H9 (cell line): ENCODE measurements around the gene PTGER4. TPM values are rescaled to one million over a fixed set of nuclear protein-coding genes. Genes with fewer than 3 reads are reported as not detected.

Experiments
- DNase-seq: peaks from one replicate; pipeline ENCODE4 v3.0.0-alpha.2; 2017
- H2AFZ ChIP-seq: one replicate; pipeline ENCODE4 v1.6.1; 2013; ENCODE audit warnings: mild to moderate bottlenecking, low read length, control low read depth, moderate library complexity
- H2AK5ac ChIP-seq: 2 replicates; pipeline ENCODE4 v1.6.1; 2013; ENCODE audit warnings: low read length, control low read depth, mixed read lengths; ENCODE audit not compliant: insufficient read length
- H2BK120ac ChIP-seq: one replicate; pipeline ENCODE4 v1.6.1; 2013; ENCODE audit warnings: low read depth, mild to moderate bottlenecking, low read length, control low read depth, inconsistent platforms; ENCODE audit not compliant: poor library complexity, severe bottlenecking
- H2BK12ac ChIP-seq: 2 replicates; pipeline ENCODE4 v1.6.1; 2013; ENCODE audit warnings: low read length, control low read depth, mixed read lengths, low read depth; ENCODE audit not compliant: insufficient read length
- H2BK15ac ChIP-seq: 2 replicates; pipeline ENCODE4 v1.6.1; 2013; ENCODE audit warnings: low read depth, low read length, control low read depth
- H2BK20ac ChIP-seq: one replicate; pipeline ENCODE4 v1.6.1; 2013; ENCODE audit warnings: low read depth, mild to moderate bottlenecking, low read length, control low read depth, inconsistent platforms; ENCODE audit not compliant: poor library complexity, severe bottlenecking
- H2BK5ac ChIP-seq: 2 replicates; pipeline ENCODE4 v1.6.1; 2013; ENCODE audit warnings: low read length, control low read depth, mixed read lengths; ENCODE audit not compliant: insufficient read length
- H3K14ac ChIP-seq: 2 replicates; pipeline ENCODE4 v1.6.1; 2013; ENCODE audit warnings: low read length, control low read depth; ENCODE audit not compliant: insufficient read depth
- H3K18ac ChIP-seq: 2 replicates; pipeline ENCODE4 v1.6.1; 2013; ENCODE audit warnings: low read depth, mild to moderate bottlenecking, mixed read lengths, low read length, control low read depth; ENCODE audit not compliant: insufficient read length
- H3K23ac ChIP-seq: 2 replicates; pipeline ENCODE4 v1.6.1; 2013; ENCODE audit warnings: low read length, control low read depth, mixed read lengths, low read depth; ENCODE audit not compliant: insufficient read length
- H3K23me2 ChIP-seq: 2 replicates; pipeline ENCODE4 v1.6.1; 2013; ENCODE audit warnings: low read depth, mild to moderate bottlenecking, mixed read lengths, low read length, control low read depth; ENCODE audit not compliant: insufficient read length, poor library complexity, severe bottlenecking
- H3K27ac ChIP-seq: 2 replicates; pipeline ENCODE4 v1.5.1; 2013; ENCODE audit warnings: low read length, control low read depth, mixed read lengths, low read depth; ENCODE audit not compliant: insufficient read length
- H3K27me3 ChIP-seq: 2 replicates; pipeline ENCODE4 v1.6.1; 2013; ENCODE audit warnings: low read length, control low read depth, inconsistent platforms; ENCODE audit not compliant: insufficient read depth
- H3K4ac ChIP-seq: 2 replicates; pipeline ENCODE4 v1.6.1; 2013; ENCODE audit warnings: low read depth, mild to moderate bottlenecking, control low read depth, inconsistent platforms, low read length, moderate library complexity
- H3K4me1 ChIP-seq: 2 replicates; pipeline ENCODE4 v1.6.1; 2013; ENCODE audit warnings: low read length, control low read depth, inconsistent platforms; ENCODE audit not compliant: insufficient read depth
- H3K4me2 ChIP-seq: 2 replicates; pipeline ENCODE4 v1.6.1; 2013; ENCODE audit warnings: low read length, control low read depth, mixed read lengths; ENCODE audit not compliant: insufficient read length, insufficient read depth
- H3K56ac ChIP-seq: 2 replicates; pipeline ENCODE4 v1.6.1; 2013; ENCODE audit warnings: low read depth, mild to moderate bottlenecking, mixed read lengths, low read length, control low read depth; ENCODE audit not compliant: insufficient read length
- H3K79me1 ChIP-seq: 2 replicates; pipeline ENCODE4 v1.6.1; 2013; ENCODE audit warnings: low read depth, mild to moderate bottlenecking, moderate library complexity, low read length, control low read depth, inconsistent platforms; ENCODE audit not compliant: insufficient read depth, poor library complexity, severe bottlenecking
- H3K79me2 ChIP-seq: 2 replicates; pipeline ENCODE4 v1.6.1; 2013; ENCODE audit warnings: low read length, control low read depth, inconsistent platforms; ENCODE audit not compliant: insufficient read depth
- H3K9ac ChIP-seq: 2 replicates; pipeline ENCODE4 v1.6.1; 2013; ENCODE audit warnings: low read length, control low read depth, mixed read lengths; ENCODE audit not compliant: insufficient read length; ENCODE audit errors: extremely low read depth
- H3K9me3 ChIP-seq: one replicate; pipeline ENCODE4 v1.6.1; 2013; ENCODE audit warnings: low read depth, low read length, inconsistent platforms; ENCODE audit not compliant: control insufficient read depth
- H3T11ph ChIP-seq: one replicate; pipeline ENCODE4 v1.6.1; 2013; ENCODE audit warnings: mild to moderate bottlenecking, low read length, control low read depth, inconsistent platforms
- H4K20me1 ChIP-seq: one replicate; pipeline ENCODE4 v1.6.1; 2013; ENCODE audit not compliant: control insufficient read depth, insufficient read length, insufficient read depth
- H4K5ac ChIP-seq: 2 replicates; pipeline ENCODE4 v1.6.1; 2013; ENCODE audit warnings: low read depth, mild to moderate bottlenecking, mixed read lengths, low read length, control low read depth; ENCODE audit not compliant: insufficient read length
- H4K8ac ChIP-seq: replicated peaks from 2 replicates; pipeline ENCODE4 v1.6.1; 2013; ENCODE audit warnings: low read length, control low read depth, mixed read lengths, low read depth; ENCODE audit not compliant: insufficient read length
- H4K91ac ChIP-seq: 2 replicates; pipeline ENCODE4 v1.6.1; 2013; ENCODE audit warnings: low read depth, mild to moderate bottlenecking, moderate library complexity, mixed read lengths, low read length, control low read depth; ENCODE audit not compliant: insufficient read length
- H3K27ac Mint-ChIP-seq, 3 experiments: 2 replicates in 2 of 3; 3 replicates in 1 of 3; pipeline ENCODE4 v1.8.0; 2020 to 2021; ENCODE audit warnings: mixed read lengths in 3 of 3, mild to moderate bottlenecking in 1 of 3, moderate library complexity in 1 of 3
- H3K27me3 Mint-ChIP-seq: 2 replicates; pipeline ENCODE4 v1.8.0; 2021; ENCODE audit warnings: low read depth, mild to moderate bottlenecking, moderate library complexity, mixed read lengths
- H3K36me3 Mint-ChIP-seq, 3 experiments: 2 replicates in 2 of 3; 3 replicates in 1 of 3; pipeline ENCODE4 v1.8.0; 2020 to 2021; ENCODE audit warnings: low read depth in 3 of 3, mixed read lengths in 3 of 3; ENCODE audit not compliant: insufficient read depth in 1 of 3
- H3K4me1 Mint-ChIP-seq, 2 experiments: 2 replicates each; pipeline ENCODE4 v1.8.0; 2020; ENCODE audit warnings: mixed read lengths in 2 of 2
- H3K4me3 Mint-ChIP-seq, 2 experiments: 2 replicates in 1 of 2; 3 replicates in 1 of 2; pipeline ENCODE4 v1.8.0; 2020 to 2021; ENCODE audit warnings: mild to moderate bottlenecking in 2 of 2, mixed read lengths in 2 of 2, moderate library complexity in 1 of 2
- H3K9me3 Mint-ChIP-seq, 2 experiments: 2 replicates in 1 of 2; 3 replicates in 1 of 2; pipeline ENCODE4 v1.8.0; 2020; ENCODE audit warnings: mild to moderate bottlenecking in 2 of 2, mixed read lengths in 2 of 2, moderate library complexity in 1 of 2
- CTCF ChIP-seq: fragments of 200-600 bp; sonication (generic); conservative IDR thresholded peaks from 3 replicates; pipeline ENCODE4 v1.8.0; 2021; ENCODE audit warnings: antibody characterized with exemption, mild to moderate bottlenecking
- whole genome bisulfite sequencing: extraction: QIAGEN DNeasy Blood & Tissue Kit; methylation state at CpG from one replicate; pipeline ENCODE4 v1.1.7; 2013; ENCODE audit warnings: missing lambda C conversion rate, low lambda C conversion rate, mixed read lengths; ENCODE audit not compliant: insufficient read length; ENCODE audit errors: extremely low coverage; 5-methylcytosine and 5-hydroxymethylcytosine counted together
- total RNA-seq: library from RNA; stranded (reverse); gene quantifications from 2 replicates; pipeline ENCODE4 v1.2.1, GENCODE V29; 2021

Gene PTGER4
- total RNA-seq, 1 experiment from 2014 or later, result 0.35 TPM

GRCh38 chr5:40665635-40666298, 13.9 kb upstream of the PTGER4 start:
- no peaks in the 10 kb centered on the region for H3K4me1 Mint-ChIP-seq
- DNase-seq, result no peak
- H4K5ac ChIP-seq, result no peak overlapping the region
- H4K91ac ChIP-seq, result no peak overlapping the region
- no peak overlapping the region for H2BK5ac ChIP-seq
- H2AK5ac ChIP-seq, result no peak overlapping the region
- no peak overlapping the region for H2BK12ac ChIP-seq
- H3K18ac ChIP-seq, result no peak overlapping the region
- H3K79me2 ChIP-seq, result no peaks in the 10 kb centered on the region
- no peak overlapping the region for H2BK15ac ChIP-seq
- H3K27ac ChIP-seq, result no peak overlapping the region
- H3K23ac ChIP-seq, result no peak overlapping the region
- no peak for TF ChIP-seq CTCF
- no peak overlapping the region for H2BK120ac ChIP-seq
- H3K4me3 Mint-ChIP-seq, result no peak overlapping the region
- no peak overlapping the region for H3K14ac ChIP-seq
- H3K23me2 ChIP-seq, result no peaks in the 10 kb centered on the region
- no peak overlapping the region for H3K27ac Mint-ChIP-seq
- no peak overlapping the region for H3K56ac ChIP-seq
- no peak overlapping the region for H4K8ac ChIP-seq
- no peaks in the 10 kb centered on the region for H3K9me3 ChIP-seq
- H2AFZ ChIP-seq, result no peak overlapping the region
- no peaks in the 10 kb centered on the region for H3K79me1 ChIP-seq
- H3K9ac ChIP-seq, result no peak overlapping the region
- H3K27me3 Mint-ChIP-seq, result peaks cover 2% of the 10 kb centered on the region; the same call in 1 of the 2 replicates
- WGBS, result no CpG with 5 or more reads among the region's 3 CpGs
- H3K27me3 ChIP-seq, result no peaks in the 10 kb centered on the region
- H4K20me1 ChIP-seq, result no peaks in the 10 kb centered on the region
- H3K4me1 ChIP-seq, result no peaks in the 10 kb centered on the region
- no peak overlapping the region for H3K4ac ChIP-seq
- no peaks in the 10 kb centered on the region for H3K9me3 Mint-ChIP-seq
- no peak overlapping the region for H3K4me2 ChIP-seq
- H3K36me3 Mint-ChIP-seq, result no peaks in the 10 kb centered on the region
- H2BK20ac ChIP-seq, result no peak overlapping the region
- no peak overlapping the region for H3T11ph ChIP-seq
